K562 (cell line): Measurements from ENCODE around the gene MAGEA4. TPM values are rescaled to one million over a fixed set of nuclear protein-coding genes. Genes with fewer than 3 reads are reported as not detected.

ENCODE experiments used
- ATAC-seq: fragments of 200-7000 bp; cut with Tn5 transposase; 3 replicates; pipeline ENCODE4 v1.9.1; 2020; ENCODE audit warnings: moderate library complexity
- BruUV-seq: library from RNA; stranded (reverse); fragments of 400-500 nt; replicated peaks from 2 replicates; lab custom pipeline; 2021; lab: Mats Ljungman, UMichigan
- CTCF ChIA-PET: fragments of 300-600 bp; formaldehyde crosslinking; extraction: SDS; loops from one replicate; lab custom pipeline; 2021; ENCODE audit warnings: low intra/inter-chr PET ratio; lab: Yijun Ruan, JAX
- POLR2A ChIA-PET: fragments of 300-600, 350-650 bp; sonication (Branson Sonifier 250); formaldehyde crosslinking; extraction: SDS; loops from one replicate; lab custom pipeline; 2021; ENCODE audit warnings: antibody characterized with exemption, inconsistent platforms; lab: Yijun Ruan, JAX
- DNase-seq, 4 experiments: peaks; one replicate each; pipeline versions ENCODE4 v3.0.0 to v3.0.0-alpha.2; 2011 to 2018; ENCODE audit warnings: low spot score in 3 of 4, mixed read lengths in 3 of 4; ENCODE audit errors: extremely low read depth in 1 of 4
- FAIRE-seq: peaks from 2 replicates; lab custom pipeline; 2011; peaks lifted over from hg19 to GRCh38; lab: Jason Lieb, UNC
- H2AFZ ChIP-seq: 2 replicates; pipeline ENCODE4 v1.6.0; 2011; ENCODE audit warnings: low read depth, low read length, control low read depth, inconsistent platforms
- H3K27ac ChIP-seq: fragments of 200-600 bp; 3 replicates; pipeline ENCODE4 v1.8.0; 2011; ENCODE audit warnings: low read depth, mild to moderate bottlenecking, control low read depth, inconsistent platforms, low read length, moderate library complexity, mixed read lengths; ENCODE audit errors: extremely low read depth
- H3K27me3 ChIP-seq, 2 experiments: fragments of 300-600 bp in 1 of 2; 2 replicates in 1 of 2; 3 replicates in 1 of 2; pipeline versions ENCODE4 v1.6.0 to v1.8.0; 2011; ENCODE audit warnings: inconsistent platforms in 2 of 2, low read length in 2 of 2, mild to moderate bottlenecking in 1 of 2, mixed read lengths in 1 of 2, moderate library complexity in 1 of 2; ENCODE audit not compliant: control insufficient read depth in 2 of 2, insufficient read depth in 2 of 2
- H3K36me3 ChIP-seq: fragments of 300-600 bp; 3 replicates; pipeline ENCODE4 v1.8.0; 2011; ENCODE audit warnings: mild to moderate bottlenecking, low read length, inconsistent platforms; ENCODE audit not compliant: control insufficient read depth, insufficient read depth
- H3K4me1 ChIP-seq, 2 experiments: fragments of 200-600 bp in 1 of 2; replicated peaks in 1 of 2; 2 replicates in 1 of 2; 3 replicates in 1 of 2; pipeline versions ENCODE4 v1.5.1 to v1.8.0; 2011; ENCODE audit warnings: inconsistent platforms in 2 of 2, low read length in 2 of 2, mild to moderate bottlenecking in 1 of 2, mixed read lengths in 1 of 2, moderate library complexity in 1 of 2; ENCODE audit not compliant: control insufficient read depth in 2 of 2, insufficient read depth in 2 of 2
- H3K4me2 ChIP-seq: 2 replicates; pipeline ENCODE4 v1.6.1; 2011; ENCODE audit warnings: low read length, control low read depth, inconsistent platforms, mixed read lengths; ENCODE audit not compliant: insufficient read depth
- H3K4me3 ChIP-seq: fragments of 200-600 bp; sonication (generic), shearing (Covaris generic); 2 replicates; pipeline ENCODE4 v1.5.1; 2016; ENCODE audit warnings: control low read depth, inconsistent platforms
- H3K79me2 ChIP-seq: fragments of 200-600 bp; 3 replicates; pipeline ENCODE4 v1.8.0; 2011; ENCODE audit warnings: low read length, inconsistent platforms; ENCODE audit not compliant: control insufficient read depth, insufficient read depth
- H3K9ac ChIP-seq, 2 experiments: 2 replicates each; pipeline versions ENCODE4 v1.6.0 to v1.6.1; 2011; ENCODE audit warnings: low read depth in 2 of 2, low read length in 2 of 2, control low read depth in 1 of 2, inconsistent platforms in 1 of 2, mild to moderate bottlenecking in 1 of 2, mixed read lengths in 1 of 2; ENCODE audit not compliant: insufficient read depth in 1 of 2
- H3K9me1 ChIP-seq: one replicate; pipeline ENCODE4 v1.6.0; 2011; ENCODE audit warnings: inconsistent platforms, mild to moderate bottlenecking, low read length, moderate library complexity; ENCODE audit not compliant: control insufficient read depth, insufficient read depth
- H3K9me3 ChIP-seq: replicated peaks from 2 replicates; pipeline ENCODE4 v1.5.1; 2011; ENCODE audit warnings: low read depth, low read length, inconsistent platforms; ENCODE audit not compliant: control insufficient read depth, insufficient read depth
- H4K20me1 ChIP-seq: replicated peaks from 2 replicates; pipeline ENCODE4 v1.6.1; 2011; ENCODE audit warnings: low read length, inconsistent platforms, mixed read lengths; ENCODE audit not compliant: control insufficient read depth, insufficient read depth
- JUN ChIP-seq, 2 experiments: sonication (generic) in 1 of 2; formaldehyde crosslinking in 1 of 2; IDR thresholded peaks; 2 replicates each; pipeline versions ENCODE4 v1.6.1 to v1.8.0; 2012 to 2022; ENCODE audit warnings: borderline replicate concordance in 2 of 2, mild to moderate bottlenecking in 2 of 2, improper control_type of control experiment in 1 of 2, low read depth in 1 of 2, low read length in 1 of 2, missing genetic modification reagents in 1 of 2
- MAFK ChIP-seq: IDR thresholded peaks from 2 replicates; pipeline ENCODE4 v1.6.1; 2011; ENCODE audit warnings: low read length, improper control_type of control experiment
- NELFE ChIP-seq: IDR thresholded peaks from 2 replicates; pipeline ENCODE4 v1.6.1; 2011; ENCODE audit warnings: mild to moderate bottlenecking; ENCODE audit not compliant: insufficient read depth, insufficient read length
- RNF219 ChIP-seq: fragments of 250-450 bp; sonication (Bioruptor Pico); IDR thresholded peaks from 2 replicates; pipeline ENCODE4 v1.5.0; 2022; ENCODE audit warnings: mild to moderate bottlenecking
- TEAD4 ChIP-seq, 2 experiments: sonication (generic) in 1 of 2; formaldehyde crosslinking in 1 of 2; IDR thresholded peaks; 2 replicates each; pipeline versions ENCODE4 v1.6.1 to v1.8.0; 2012 to 2022; ENCODE audit warnings: borderline replicate concordance in 1 of 2, inconsistent platforms in 1 of 2, low read length in 1 of 2, mild to moderate bottlenecking in 1 of 2, missing genetic modification reagents in 1 of 2
- ZNF143 ChIP-seq: sonication (generic); formaldehyde crosslinking; IDR thresholded peaks from 2 replicates; pipeline ENCODE4 v1.9.0; 2022; ENCODE audit warnings: mild to moderate bottlenecking, missing genetic modification reagents
- ZNF398 ChIP-seq: fragments of 250-450 bp; sonication (Bioruptor Pico); IDR thresholded peaks from 2 replicates; pipeline ENCODE4 v1.8.0; 2021; ENCODE audit warnings: moderate library complexity, mild to moderate bottlenecking, inconsistent platforms
- in situ Hi-C: fragments of 300-500 bp; cut with MboI; formaldehyde crosslinking; loops from 4 replicates; pipeline ENCODE4 v1.15.0; 2018; ENCODE audit warnings: inconsistent platforms, mixed read lengths
- intact Hi-C: fragments of 100-400 bp; cut with micrococcal nuclease; formaldehyde crosslinking; loops from 2 replicates; pipeline ENCODE4 v1.14.2; 2022
- polyA plus RNA-seq, 8 experiments: library from polyadenylated mRNA; depleted of rRNA in 4 of 8; stranded (reverse) in 5 of 8; unstranded in 3 of 8; fragments of >200 nt; fragmentation: Nextera tagmentation in 2 of 8; fragmentation: Illumina TruSeq in 1 of 8; extraction: Ambion mirVana in 2 of 8; extraction: Trizol in 1 of 8; gene quantifications; 2 replicates each; pipeline versions ENCODE4 v1.2.1 to v1.2.3, GENCODE V29; 2011 to 2014; ENCODE audit warnings: inconsistent platforms in 1 of 8, missing spikeins in 1 of 8
- total RNA-seq, 7 experiments: library from RNA; depleted of rRNA in 6 of 7; stranded (reverse); fragments of >200 nt in 6 of 7; fragmentation: Illumina TruSeq in 2 of 7; extraction: Trizol in 2 of 7; gene quantifications; 2 replicates each; pipeline versions ENCODE4 v1.2.1 to v1.2.3, GENCODE V29; 2011 to 2021; ENCODE audit warnings: low replicate concordance in 1 of 7

The MAGEA4 gene
- total and polyA plus RNA-seq, 9 of the 15 experiments (the other 6 are each of a cell fraction or from before 2014, with no cell fraction given): 0.42 to 1.9 (median 0.69) TPM

GRCh38 chrX:151938172-151938571 is 25.5 kb downstream of the MAGEA4 start:
- ChIA-PET CTCF (no interaction called here), POLR2A (no interaction called here)
- FAIRE-seq: no peak

More at GRCh38 chrX:151938172-151938571, 25.5 kb downstream of the MAGEA4 start:
- Histone ChIP-seq H4K20me1 (no peaks in the 10 kb centered on the region), H3K9me3 (no peaks in the 10 kb centered on the region), H3K79me2 (no peaks in the 10 kb centered on the region), H3K27ac (no peak overlapping the region), H3K9me1 (no peaks in the 10 kb centered on the region), H3K4me1 (peaks cover 0 to 3% of the 10 kb centered on the region in 2 experiments; a peak in 2 of 5 replicates), H3K27me3 (no peaks in the 10 kb centered on the region), H3K9ac (no peak overlapping the region), H3K4me2 (no peak overlapping the region), H2AFZ (no peak overlapping the region), H3K4me3 (no peak overlapping the region), H3K36me3 (no peaks in the 10 kb centered on the region)
- no peak for TF ChIP-seq TEAD4 (IDR thresholded peaks at IDR 0.05; ENCODE audit: low read length)
- TF ChIP-seq TEAD4 (CRISPR knock-in tag; IDR thresholded peaks at IDR 0.05; ENCODE audit: borderline replicate concordance): no peak
- TF ChIP-seq RNF219 (CRISPR knock-in tag): no peak
- TF ChIP-seq ZNF398 (CRISPR knock-in tag): no peak
- no peak for TF ChIP-seq MAFK
- TF ChIP-seq JUN (IDR thresholded peaks at IDR 0.05; ENCODE audit: borderline replicate concordance, low read depth, low read length): no peak
- no peak for TF ChIP-seq JUN (CRISPR knock-in tag; IDR thresholded peaks at IDR 0.05; ENCODE audit: borderline replicate concordance)
- TF ChIP-seq NELFE: no peak
- TF ChIP-seq ZNF143 (CRISPR knock-in tag): no peak
- in situ Hi-C loops: no loop called here
- intact Hi-C loops: no loop called here
- DNase-seq: no peak
- no peak for ATAC-seq
- no TSS peak for BruUV-seq
